AG04449 (cell line): ENCODE data around the gene TGFBR3.

Experiments
- CTCF ChIA-PET: fragments of 350-600 bp; formaldehyde crosslinking; extraction: SDS; loops from one replicate; lab custom pipeline; 2021; ENCODE audit warnings: antibody characterized with exemption; lab: Yijun Ruan, JAX
- POLR2A ChIA-PET: fragments of 400-600, 350-600 bp; formaldehyde crosslinking; extraction: SDS; loops from one replicate; lab custom pipeline; 2020; ENCODE audit warnings: antibody characterized with exemption, inconsistent platforms; lab: Yijun Ruan, JAX
- DNase-seq: peaks from one replicate; pipeline ENCODE4 v3.0.0-alpha.2; 2010; ENCODE audit warnings: low read depth, low spot score
- H3K4me3 ChIP-seq: 2 replicates; pipeline ENCODE4 v1.5.1; 2011; ENCODE audit warnings: low read depth, mild to moderate bottlenecking, control low read depth, low read length
- TF ChIP-seq, protein P1 (sequence below): IDR thresholded peaks from one replicate; pipeline ENCODE4 v1.5.1; 2011; ENCODE audit warnings: mild to moderate bottlenecking, moderate library complexity, low read length, control low read depth, inconsistent platforms; ENCODE audit not compliant: insufficient read depth; ENCODE audit errors: missing control alignments

Gene TGFBR3

DNA sequence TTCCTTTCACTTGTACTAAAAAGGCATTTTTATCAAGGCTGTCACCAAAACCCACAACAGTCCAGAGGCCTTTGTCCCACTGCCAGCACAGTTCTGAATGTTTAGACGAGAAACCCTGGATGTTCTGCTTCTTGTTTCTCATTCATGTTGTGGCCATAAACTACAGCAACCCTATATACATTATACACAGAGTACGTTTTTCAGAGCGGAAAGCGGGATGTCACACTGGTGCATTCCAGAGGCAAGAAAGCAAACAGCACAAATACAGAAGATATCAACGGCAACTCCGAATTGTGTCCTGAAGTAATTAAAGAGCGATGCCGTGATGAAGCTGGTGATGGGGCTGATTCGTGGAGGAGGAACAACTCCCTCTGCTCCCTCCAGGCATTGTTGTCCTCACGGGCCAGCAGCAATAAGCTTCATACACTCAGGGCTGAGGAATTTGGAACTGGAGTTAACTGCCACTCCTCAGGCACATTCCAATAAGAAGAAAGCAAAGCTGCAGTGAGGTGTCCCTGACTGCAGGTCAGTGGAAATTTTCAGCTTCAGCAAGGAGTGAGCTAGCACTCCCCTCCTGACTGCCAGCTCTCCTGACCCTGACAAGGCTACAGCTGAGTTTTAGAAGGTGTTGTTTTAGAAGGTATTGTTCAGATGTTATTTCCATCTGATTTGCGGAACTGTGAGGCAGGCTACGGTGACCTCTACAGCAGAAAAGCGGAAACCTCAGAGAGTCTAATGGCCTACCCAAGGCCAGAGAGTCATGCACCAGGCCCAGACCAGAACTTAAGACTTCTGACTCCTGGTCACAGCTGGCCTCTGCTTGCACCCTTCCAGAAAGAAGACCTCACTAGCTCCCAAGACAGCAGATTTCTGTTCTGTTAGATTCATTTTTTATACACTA lies 149.0 kb downstream of the TGFBR3 start:
- DNase-seq, result no peak
- POLR2A ChIA-PET, result interaction anchor here (0.7 to 1.2 kb wide), 5 partner anchors 10 to 155 kb away, joined by 3 to 7 read pairs (median 4); partner anchors contain the start of gene TGFBR3
- TF ChIP-seq, protein P1, sequence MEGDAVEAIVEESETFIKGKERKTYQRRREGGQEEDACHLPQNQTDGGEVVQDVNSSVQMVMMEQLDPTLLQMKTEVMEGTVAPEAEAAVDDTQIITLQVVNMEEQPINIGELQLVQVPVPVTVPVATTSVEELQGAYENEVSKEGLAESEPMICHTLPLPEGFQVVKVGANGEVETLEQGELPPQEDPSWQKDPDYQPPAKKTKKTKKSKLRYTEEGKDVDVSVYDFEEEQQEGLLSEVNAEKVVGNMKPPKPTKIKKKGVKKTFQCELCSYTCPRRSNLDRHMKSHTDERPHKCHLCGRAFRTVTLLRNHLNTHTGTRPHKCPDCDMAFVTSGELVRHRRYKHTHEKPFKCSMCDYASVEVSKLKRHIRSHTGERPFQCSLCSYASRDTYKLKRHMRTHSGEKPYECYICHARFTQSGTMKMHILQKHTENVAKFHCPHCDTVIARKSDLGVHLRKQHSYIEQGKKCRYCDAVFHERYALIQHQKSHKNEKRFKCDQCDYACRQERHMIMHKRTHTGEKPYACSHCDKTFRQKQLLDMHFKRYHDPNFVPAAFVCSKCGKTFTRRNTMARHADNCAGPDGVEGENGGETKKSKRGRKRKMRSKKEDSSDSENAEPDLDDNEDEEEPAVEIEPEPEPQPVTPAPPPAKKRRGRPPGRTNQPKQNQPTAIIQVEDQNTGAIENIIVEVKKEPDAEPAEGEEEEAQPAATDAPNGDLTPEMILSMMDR, result no peak
- peak overlapping the region; percentile 33 for H3K4me3 ChIP-seq
- CTCF ChIA-PET, result interaction anchor here (0.8 to 2.9 kb wide), 8 partner anchors 9 to 225 kb away, joined by 3 to 13 read pairs (median 3); no protein-coding TSS in a partner anchor

DNA sequence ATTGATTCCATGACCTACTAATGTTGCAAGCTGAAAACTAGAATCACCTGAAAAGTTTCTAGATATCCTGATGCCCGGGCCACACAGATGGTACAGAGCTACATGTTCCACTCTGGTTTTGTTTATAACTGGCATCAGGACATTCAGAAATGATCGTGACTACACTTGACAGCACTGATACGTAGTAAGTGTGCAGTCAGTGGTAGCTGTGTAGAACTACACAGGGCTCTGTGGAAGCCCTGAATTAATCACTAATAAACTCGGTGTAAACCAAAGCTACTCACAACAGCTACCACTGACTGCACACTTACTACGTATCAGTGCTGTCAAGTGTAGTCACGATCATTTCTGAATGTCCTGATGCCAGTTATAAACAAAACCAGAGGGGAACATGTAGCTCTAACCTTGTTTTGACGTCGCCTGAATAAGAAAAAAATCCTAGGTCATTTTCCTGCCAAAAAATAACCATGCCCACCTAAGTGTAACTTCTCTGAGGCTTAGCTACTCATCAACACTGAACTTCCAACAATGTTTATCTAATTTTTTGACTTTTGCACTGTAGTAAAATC lies 149.7 kb downstream of the TGFBR3 start:
- no peak overlapping the region for H3K4me3 ChIP-seq
- no peak for DNase-seq
- TF ChIP-seq, protein P1, result no peak
- ChIA-PET CTCF (interaction anchor here (1.3 to 2.9 kb wide), 3 partner anchors 41 to 224 kb away, joined by 3 to 13 read pairs (median 5); no protein-coding TSS in a partner anchor), POLR2A (interaction anchor here (0.9 kb wide), 1 partner anchor 9 kb away, joined by 7 read pairs; no protein-coding TSS in a partner anchor)

DNA sequence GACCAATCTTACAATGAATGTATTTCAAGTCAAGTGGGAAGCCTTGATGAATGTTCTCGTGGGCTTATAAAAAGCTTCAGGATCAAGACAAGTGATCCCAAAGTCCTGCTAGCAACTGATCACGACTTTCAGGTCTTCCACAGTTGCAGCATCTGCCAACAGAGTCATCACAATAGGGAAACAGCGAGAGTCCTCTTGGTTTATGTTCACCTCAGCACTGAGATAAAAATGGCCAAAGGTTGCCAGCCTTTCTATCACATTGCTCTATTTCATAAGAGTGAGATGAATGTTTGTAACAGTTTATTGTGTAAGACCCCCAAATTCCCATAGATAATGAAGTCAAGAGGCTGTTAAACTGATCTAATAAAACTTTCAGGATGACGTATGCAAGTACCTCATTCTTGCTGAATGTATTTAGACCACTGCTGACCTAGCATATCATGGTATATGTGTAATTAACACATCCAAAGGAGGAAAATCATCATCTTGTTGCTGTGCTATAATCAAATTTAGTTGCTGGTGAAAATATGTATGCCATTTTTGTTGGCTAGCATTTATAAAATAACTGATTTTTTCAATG lies 150.6 kb downstream of the TGFBR3 start:
- DNase-seq, result no peak
- no peak overlapping the region for H3K4me3 ChIP-seq
- POLR2A ChIA-PET, result no interaction called here

DNA sequence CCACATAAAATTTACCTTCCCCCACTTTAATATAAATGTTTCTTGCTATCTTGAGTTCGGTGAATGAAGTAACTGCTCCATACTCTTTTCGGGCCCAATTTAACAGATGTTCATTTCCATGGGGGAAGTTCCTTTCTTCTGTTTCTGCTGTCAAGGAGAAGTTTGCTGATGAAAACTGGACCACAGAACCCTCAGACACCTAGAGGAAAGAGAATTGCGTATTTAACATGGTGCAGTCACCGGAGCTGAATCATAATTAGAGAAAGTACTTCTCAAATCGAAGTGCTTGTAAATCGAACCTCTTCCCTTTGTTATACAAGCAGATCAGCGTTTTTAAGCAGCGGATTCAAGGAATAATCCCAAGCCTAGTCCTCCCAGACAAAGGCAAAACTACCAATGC lies 151.2 kb downstream of the TGFBR3 start:
- no peak for DNase-seq
- H3K4me3 ChIP-seq, result no peak overlapping the region
- CTCF ChIA-PET, result no interaction called here
- POLR2A ChIA-PET, result no interaction called here
- TF ChIP-seq, protein P1, result no peak

More for the DNA sequence above, 150.6 kb downstream of the TGFBR3 start:
- TF ChIP-seq, protein P1, result no peak
- CTCF ChIA-PET, result no interaction called here

DNA sequence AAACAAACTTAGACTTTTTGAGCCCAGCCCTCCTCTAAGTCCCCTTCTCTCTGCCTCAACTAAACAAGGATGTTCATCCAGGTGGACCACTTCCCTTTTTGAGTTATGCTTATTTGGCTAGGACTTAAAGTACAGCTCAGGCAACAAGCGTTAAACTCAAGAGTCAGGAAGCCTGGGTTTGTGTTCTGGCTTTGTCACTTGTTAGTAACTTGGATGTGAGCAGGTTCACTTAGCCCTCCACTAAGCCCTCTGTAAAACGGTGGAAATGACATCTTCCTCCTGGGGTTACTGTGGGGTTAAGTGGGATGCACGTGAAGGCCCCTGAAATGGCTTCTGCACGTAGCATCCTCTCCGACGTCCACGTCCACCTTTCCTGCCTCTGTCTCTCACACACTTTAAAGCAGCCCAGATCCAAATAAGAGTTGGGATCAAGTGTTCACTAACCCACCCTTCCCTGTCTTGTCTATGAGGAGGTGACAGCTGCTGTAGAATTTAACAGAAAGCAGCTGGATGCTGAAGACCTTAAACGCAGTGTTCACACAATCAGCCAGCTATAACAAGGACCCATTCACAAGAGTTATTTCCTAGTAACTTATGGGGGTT lies 152.7 kb downstream of the TGFBR3 start:
- ChIA-PET POLR2A (interaction anchor here (1.1 kb wide), 1 partner anchor 39 kb away, joined by 3 read pairs; no protein-coding TSS in a partner anchor), CTCF (interaction anchor here (1.2 to 1.7 kb wide), 3 partner anchors 12 to 221 kb away, joined by 4 to 6 read pairs (median 4); no protein-coding TSS in a partner anchor)
- DNase-seq, result no peak
- no peak overlapping the region for H3K4me3 ChIP-seq
- TF ChIP-seq, protein P1, result no peak
